ENCODE data around the gene CALCOCO1. TPM values are rescaled to one million over a fixed set of nuclear protein-coding genes. Genes with fewer than 3 reads are reported as not detected.

Gene CALCOCO1
- total RNA-seq, 4 donors from 2014 or later: 153 to 212 (median 155) TPM

DNA sequence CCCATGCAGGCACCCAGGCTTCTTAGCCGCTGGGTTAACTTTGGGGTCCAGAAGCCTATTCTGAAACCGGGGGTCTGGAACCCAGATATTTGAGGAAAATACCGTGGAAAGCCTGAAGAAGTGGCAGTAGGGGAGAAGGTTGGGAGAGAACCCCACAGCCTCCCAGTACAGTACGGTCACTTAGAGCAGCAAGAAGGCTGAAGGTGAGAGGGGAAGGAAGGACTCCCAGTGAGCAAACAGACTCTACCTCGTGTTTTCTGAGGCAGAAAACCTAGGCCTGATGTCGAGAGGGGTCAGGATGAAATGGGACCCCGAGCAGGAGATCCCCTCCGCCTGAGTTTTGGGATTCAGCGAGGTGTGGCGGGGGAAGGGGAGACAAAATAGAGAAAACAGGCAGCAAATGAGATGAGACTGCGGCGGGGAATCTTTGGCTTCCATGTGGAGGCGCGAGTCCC lies 10.7 kb upstream of the CALCOCO1 start:
- H3K4me3 ChIP-seq (replicated peaks in 1 of 3): no peak overlapping the region
- peaks cover 8 to 20% of the 10 kb centered on the region in 2 donors for H3K4me1 ChIP-seq
- peaks cover 12% of the 10 kb centered on the region for H3K27me3 ChIP-seq
- intact Hi-C loops (cut with DNase I): no loop called here
- H3K27ac ChIP-seq: no peak overlapping the region
- no peak for TF ChIP-seq POLR2A (IDR thresholded peaks at IDR 0.05)
- TF ChIP-seq, protein P1, sequence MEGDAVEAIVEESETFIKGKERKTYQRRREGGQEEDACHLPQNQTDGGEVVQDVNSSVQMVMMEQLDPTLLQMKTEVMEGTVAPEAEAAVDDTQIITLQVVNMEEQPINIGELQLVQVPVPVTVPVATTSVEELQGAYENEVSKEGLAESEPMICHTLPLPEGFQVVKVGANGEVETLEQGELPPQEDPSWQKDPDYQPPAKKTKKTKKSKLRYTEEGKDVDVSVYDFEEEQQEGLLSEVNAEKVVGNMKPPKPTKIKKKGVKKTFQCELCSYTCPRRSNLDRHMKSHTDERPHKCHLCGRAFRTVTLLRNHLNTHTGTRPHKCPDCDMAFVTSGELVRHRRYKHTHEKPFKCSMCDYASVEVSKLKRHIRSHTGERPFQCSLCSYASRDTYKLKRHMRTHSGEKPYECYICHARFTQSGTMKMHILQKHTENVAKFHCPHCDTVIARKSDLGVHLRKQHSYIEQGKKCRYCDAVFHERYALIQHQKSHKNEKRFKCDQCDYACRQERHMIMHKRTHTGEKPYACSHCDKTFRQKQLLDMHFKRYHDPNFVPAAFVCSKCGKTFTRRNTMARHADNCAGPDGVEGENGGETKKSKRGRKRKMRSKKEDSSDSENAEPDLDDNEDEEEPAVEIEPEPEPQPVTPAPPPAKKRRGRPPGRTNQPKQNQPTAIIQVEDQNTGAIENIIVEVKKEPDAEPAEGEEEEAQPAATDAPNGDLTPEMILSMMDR (IDR thresholded peaks at IDR 0.05): no peak
- WGBS, 2 donors: 45 to 46% methylated on average over 14 of the region's 14 CpGs
- H3K36me3 ChIP-seq: no peaks in the 10 kb centered on the region
- no peaks in the 10 kb centered on the region for H3K9me3 ChIP-seq
- no peak for DNase-seq

DNA sequence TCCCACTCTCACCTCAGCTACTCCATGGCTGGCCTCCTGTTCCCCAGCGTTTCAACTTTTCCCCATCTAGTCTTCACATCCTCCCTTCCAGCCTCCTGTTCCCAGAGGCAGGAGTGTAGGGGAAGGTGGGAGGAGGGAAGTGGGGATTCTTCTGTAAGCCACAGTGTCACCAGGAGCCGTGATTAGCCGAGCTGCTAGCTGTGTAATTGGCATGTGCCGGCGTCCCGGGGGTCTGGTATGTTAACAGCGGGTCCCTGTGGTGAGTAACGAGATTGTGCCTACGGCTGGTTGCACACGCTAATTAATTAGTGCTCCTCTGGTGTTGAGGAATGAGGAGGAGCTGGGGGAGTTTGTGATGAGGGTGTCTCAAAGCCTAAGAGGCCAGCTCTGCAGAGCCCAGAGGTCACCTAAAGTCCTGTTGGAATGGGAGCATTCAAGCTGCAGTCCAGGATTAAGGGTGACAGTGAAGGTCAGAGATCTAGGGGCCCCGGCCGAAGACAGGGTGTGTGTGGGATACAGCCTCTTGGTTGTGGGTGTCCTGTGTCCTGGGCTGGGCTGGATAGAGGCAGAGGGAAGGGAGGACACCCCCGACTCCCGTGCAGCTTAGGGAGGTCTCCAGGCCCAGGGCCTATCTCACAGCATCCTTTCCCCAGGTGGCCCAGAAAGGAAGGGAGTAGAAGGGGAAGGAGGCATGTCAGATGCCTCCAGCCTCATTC lies 10.0 kb upstream of the CALCOCO1 start:
- no peak for DNase-seq
- H3K36me3 ChIP-seq: no peaks in the 10 kb centered on the region
- intact Hi-C loops (cut with DNase I): no loop called here
- no peak for TF ChIP-seq POLR2A (IDR thresholded peaks at IDR 0.05)
- WGBS, 2 donors: 78 to 84% methylated on average over 13 to 14 of the region's 14 CpGs
- no peak overlapping the region for H3K4me3 ChIP-seq (replicated peaks in 1 of 3)
- H3K27me3 ChIP-seq: peaks cover 12% of the 10 kb centered on the region
- H3K9me3 ChIP-seq: no peaks in the 10 kb centered on the region
- H3K27ac ChIP-seq: no peak overlapping the region
- peaks cover 8 to 20% of the 10 kb centered on the region in 2 donors for H3K4me1 ChIP-seq

DNA sequence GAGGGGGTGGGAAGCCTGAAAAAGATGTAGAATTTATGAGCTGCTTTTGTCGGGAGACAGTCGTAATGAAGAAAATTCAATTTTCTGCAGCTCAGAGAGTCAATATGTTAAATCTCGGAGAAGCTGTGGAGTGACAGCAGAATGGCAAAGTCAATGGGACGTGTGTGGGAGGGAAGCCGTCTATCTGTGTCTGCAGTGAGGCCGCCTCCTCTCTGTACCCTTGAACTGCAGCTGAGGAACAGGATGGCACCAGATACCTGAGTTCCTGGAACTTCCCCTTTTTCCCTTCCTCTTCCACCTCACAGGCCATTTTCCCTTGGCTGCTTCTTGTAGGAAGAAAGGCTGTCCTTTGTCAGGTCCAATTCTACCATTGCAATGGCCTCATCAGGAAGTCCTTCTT lies 9.3 kb upstream of the CALCOCO1 start:
- Histone ChIP-seq H3K36me3 (no peaks in the 10 kb centered on the region), H3K4me3 (replicated peaks in 1 of 3) (no peak overlapping the region), H3K27ac (no peak overlapping the region), H3K4me1 (peaks cover 8 to 20% of the 10 kb centered on the region in 2 donors), H3K9me3 (no peaks in the 10 kb centered on the region), H3K27me3 (peaks cover 12% of the 10 kb centered on the region)
- TF ChIP-seq, protein P1 (IDR thresholded peaks at IDR 0.05): no peak
- TF ChIP-seq POLR2A (IDR thresholded peaks at IDR 0.05): no peak
- intact Hi-C loops (cut with DNase I): no loop called here
- 89 to 91% methylated on average over 6 of the region's 6 CpGs for WGBS, 2 donors
- DNase-seq: no peak

DNA sequence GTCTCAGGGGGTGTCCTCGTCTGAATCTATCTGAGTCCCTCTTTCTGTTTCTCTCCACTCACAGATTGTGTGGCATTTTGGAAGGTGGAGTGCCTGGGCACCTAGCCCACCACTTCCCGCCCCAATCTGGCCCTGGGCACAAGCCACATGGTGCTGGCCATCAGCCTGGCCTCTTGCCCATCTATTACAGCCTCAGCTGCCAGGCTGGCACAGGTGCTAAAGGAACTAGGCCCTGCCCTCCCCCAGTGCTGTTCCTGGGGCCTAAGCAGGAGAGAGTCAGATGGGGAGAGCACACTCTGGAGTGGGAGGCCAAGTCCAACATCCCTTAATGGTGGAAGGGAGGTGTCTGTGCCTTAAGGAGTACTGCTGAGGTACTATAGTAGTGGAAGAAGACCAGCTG lies 8.3 kb upstream of the CALCOCO1 start:
- no peaks in the 10 kb centered on the region for H3K36me3 ChIP-seq
- WGBS, 2 donors: 43 to 65% methylated on average over 1 to 2 of the region's 2 CpGs
- H3K4me3 ChIP-seq (replicated peaks in 1 of 3): no peak overlapping the region
- peaks cover 8 to 20% of the 10 kb centered on the region in 2 donors for H3K4me1 ChIP-seq
- peak in 1 of 2 donors; percentile 24 for DNase-seq
- TF ChIP-seq, protein P1 (IDR thresholded peaks at IDR 0.05): no peak
- no peak for TF ChIP-seq POLR2A (IDR thresholded peaks at IDR 0.05)
- H3K9me3 ChIP-seq: no peaks in the 10 kb centered on the region
- no peak overlapping the region for H3K27ac ChIP-seq
- intact Hi-C loops (cut with DNase I): no loop called here
- H3K27me3 ChIP-seq: peaks cover 10% of the 10 kb centered on the region

DNA sequence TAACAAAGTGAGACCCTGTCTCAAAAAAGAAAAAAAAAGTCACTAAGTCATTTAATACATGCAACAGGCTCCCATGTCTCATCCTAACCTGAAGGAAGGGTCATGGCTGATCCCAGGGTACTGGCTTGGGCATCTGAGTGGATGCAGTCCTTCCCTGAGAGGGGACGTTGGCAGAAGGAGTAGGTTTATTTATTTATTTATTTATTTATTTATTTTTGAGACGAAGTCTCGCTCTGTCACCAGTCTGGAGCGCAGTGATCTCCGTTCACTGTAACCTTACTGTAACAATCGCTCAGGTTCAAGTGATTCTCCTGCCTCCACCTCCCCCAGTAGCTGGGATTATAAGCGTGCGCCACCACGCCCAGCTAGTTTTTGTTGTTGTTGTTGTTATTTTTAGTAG lies 7.2 kb upstream of the CALCOCO1 start:
- Histone ChIP-seq H3K9me3 (no peaks in the 10 kb centered on the region), H3K27ac (no peak overlapping the region), H3K4me3 (replicated peaks in 1 of 3) (no peak overlapping the region), H3K4me1 (peaks cover 6 to 13% of the 10 kb centered on the region in 2 donors), H3K36me3 (no peaks in the 10 kb centered on the region), H3K27me3 (peaks cover 3% of the 10 kb centered on the region)
- intact Hi-C loops (cut with DNase I): no loop called here
- WGBS, 2 donors: 87 to 88% methylated on average over 9 of the region's 9 CpGs
- TF ChIP-seq, protein P1 (IDR thresholded peaks at IDR 0.05): no peak
- TF ChIP-seq POLR2A (IDR thresholded peaks at IDR 0.05): no peak
- DNase-seq: no peak

Data from thyroid gland (tissue), 4 donors.